GM21367 (cell line): Measurements from ENCODE around the gene ZNF438.

Experiments used
- ATAC-seq: cut with Tn5 transposase; IDR thresholded peaks from one replicate; pipeline ENCODE4 v1.9.1; 2021; ENCODE audit not compliant: unreplicated experiment

ZNF438 gene

DNA sequence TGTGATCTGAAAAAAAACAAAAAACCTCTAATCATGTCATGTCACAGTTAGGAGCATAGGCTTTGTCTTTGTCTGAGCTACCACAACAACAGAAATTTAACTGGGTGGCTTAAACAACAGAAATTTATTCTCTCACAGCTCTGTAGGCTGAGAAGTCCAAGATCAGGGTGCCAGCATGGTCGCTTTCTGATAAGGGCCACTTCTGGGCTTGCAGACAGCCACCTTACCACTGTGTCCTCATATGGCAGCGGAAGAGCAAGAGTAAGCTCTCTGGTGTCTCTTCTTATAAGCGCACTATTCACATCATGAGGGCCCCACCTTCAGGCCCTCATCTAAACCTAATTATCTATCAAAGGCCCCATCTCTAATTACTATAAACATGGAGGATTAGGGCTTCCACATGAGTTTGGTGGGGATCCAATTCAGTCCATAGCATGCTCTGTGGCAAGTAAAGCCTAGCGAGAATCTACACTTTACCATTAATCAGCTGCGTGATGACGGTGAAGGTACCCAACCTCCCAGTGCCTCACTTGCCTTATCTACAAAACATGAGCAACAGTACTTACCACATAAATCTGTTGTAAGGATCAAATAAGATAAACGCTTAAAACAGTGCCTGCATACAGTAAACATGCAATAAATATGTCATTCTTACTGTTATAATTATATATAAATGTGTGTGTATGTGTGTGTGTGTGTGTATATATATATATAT lies 17.3 kb downstream of the ZNF438 start:
- ATAC-seq: no peak

- no peak for ATAC-seq
These were observed 18.3 kb downstream of the ZNF438 start for GRCh38 chr10:31013331-31013730.

GRCh38 chr10:31011665-31012022 lies 20.0 kb downstream of the ZNF438 start:
- no peak for ATAC-seq

- no peak for ATAC-seq
These were observed 20.5 kb downstream of the ZNF438 start for GRCh38 chr10:31011017-31011664.

DNA sequence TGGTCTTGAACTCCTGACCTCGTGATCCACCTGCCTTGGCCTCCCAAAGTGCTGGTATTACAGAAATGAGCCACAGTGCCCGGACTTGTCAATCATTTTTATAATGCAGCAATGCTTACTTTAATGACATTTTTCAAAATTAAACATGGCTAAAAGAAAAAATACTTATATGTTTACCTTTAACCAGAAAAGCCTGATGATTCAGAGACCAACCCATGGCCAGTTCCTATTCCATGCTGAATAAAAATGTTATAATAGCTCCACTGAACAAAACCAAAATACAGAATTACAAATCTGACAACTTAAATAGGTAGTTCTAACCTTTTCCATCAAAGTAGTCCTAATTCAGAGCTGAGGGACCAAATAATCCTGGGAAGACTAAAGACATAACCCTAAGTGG lies 21.6 kb downstream of the ZNF438 start:
- ATAC-seq: no peak

- no peak for ATAC-seq
These were observed 25.8 kb downstream of the ZNF438 start for GRCh38 chr10:31005895-31006294.

DNA sequence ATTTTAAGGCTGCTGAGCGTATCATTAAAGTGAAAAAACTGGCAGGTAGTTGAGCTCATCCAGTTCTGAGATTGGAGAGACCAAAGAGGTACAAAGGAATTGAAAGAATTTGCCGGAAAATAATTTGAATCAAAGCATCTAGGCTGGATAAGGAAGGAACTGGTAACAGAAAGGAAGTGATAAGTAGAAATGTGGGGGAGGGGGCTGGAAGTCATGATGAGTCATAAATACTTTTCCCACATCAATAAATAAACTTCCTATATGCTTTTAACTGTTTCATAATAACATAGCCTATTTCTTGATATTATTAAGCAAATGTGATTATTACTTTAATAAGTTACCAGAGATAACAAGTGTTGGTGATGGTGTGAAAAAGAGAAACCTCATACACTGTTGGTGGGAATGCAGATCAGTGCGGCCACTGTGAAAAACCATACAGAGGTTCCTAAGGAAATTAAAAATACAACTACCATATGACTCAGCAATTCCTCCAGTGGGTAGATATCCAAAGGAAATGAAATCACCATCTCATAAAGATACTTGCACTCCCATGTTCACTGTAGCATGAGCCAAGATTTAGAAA lies 27.0 kb downstream of the ZNF438 start:
- ATAC-seq: no peak

- no peak for ATAC-seq
These were observed 29.9 kb downstream of the ZNF438 start for GRCh38 chr10:31001740-31002139.

DNA sequence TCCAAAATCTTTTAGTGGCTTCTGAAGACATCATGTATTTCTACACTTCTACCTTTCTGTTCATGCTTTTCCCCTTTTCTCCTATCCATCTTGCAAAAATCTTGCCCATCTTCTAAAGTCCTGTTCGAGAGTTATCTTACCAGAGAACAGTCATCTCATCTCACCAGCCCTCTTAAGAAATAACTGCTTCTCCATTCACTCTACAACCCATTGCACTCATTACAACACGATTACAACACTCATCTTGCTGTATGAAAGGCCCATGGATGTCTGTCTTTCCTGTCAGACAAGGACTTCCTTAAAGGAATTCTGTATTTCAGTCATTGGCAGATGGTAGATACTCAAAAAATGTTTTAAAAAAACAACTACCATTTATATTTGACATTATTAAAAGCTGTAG lies 30.8 kb downstream of the ZNF438 start:
- no peak for ATAC-seq

- no peak for ATAC-seq
These were observed 31.4 kb downstream of the ZNF438 start for GRCh38 chr10:31000071-31000782.

DNA sequence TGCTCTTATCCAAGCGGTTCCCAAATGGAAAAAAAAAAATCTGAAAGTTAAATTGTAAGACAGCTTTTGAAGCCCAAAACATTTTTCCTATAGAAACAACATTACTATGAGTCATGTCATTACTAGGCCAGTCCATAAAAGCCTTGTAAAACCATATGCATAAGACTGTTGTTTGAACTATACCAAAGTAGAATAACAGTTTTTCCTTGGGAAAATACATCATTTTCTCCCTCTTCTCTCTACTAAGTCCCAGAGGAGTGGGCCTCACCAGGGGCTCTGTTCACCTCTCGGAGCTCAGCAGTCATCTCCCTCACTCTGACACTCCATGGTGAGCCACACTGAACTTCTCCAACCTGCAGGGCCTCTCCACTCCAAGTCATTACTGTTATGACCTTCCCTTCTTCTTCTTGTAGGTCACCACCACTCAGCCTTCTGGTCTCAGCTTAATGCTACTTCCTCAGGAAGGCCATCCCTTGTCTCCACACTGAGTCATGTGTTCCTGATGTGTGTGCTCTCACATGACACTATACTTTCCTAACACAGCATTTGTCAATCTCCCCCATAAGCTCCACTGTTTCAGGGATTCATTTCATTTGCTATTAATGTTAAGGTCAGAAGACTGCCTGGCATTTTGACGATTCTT lies 32.5 kb downstream of the ZNF438 start:
- no peak for ATAC-seq

GRCh38 chr10:30997536-30998235 lies 34.0 kb downstream of the ZNF438 start:
- no peak for ATAC-seq

GRCh38 chr10:30996481-30997005 lies 35.1 kb downstream of the ZNF438 start:
- no peak for ATAC-seq

DNA sequence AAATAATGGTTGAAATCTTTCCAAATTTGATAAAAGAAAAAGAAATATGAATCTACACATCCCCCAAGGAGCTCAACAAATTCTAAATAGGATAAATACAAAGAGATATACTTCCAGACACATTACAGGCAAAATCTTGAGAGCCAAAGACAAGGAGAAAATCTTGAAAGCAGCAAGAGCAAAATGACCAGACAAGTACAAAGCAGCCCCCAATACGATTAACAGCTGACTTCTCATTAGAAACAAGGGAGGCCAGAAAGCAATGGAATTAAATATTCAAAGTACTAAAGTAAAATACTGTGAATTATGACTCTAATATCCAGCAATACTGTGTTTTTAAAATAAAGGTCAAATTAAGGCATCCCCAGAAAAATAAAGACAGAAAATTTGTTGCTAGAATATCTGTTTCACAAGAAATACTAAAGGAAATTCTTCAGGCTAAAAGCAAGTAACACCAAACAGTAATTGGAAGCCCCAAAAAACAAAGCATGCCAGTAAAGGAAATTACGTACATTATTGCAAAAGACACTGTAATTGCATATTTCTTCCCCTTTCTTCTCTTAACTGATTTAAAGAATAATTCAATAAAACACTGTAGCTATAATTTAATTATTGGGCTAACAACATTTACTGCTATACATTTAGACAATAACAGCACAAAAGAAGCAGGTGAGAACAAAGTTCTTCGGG lies 36.4 kb downstream of the ZNF438 start:
- no peak for ATAC-seq

GRCh38 chr10:30993155-30993554 lies 38.5 kb downstream of the ZNF438 start:
- ATAC-seq: no peak

DNA sequence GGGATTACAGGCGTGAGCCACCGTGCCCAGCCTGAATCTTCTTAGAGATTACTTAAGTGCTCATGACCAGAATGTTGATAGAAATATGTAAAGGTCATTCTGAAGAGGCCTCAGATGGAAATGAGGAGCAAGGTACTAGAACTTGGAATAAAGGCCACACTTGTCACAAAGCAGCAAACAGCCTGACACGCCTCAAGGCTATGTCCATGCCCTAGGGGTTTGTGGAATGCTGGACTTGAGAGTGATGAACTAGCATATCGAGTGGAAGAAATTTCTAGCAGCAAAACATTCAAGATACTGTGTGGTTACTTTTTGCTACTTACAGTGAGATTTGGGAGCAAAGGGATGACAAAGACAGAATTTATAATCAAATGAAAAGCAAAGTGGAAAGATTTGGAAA lies 39.0 kb downstream of the ZNF438 start:
- ATAC-seq: no peak

- ATAC-seq: no peak
These were observed 40.0 kb downstream of the ZNF438 start for GRCh38 chr10:30991647-30992011.

GRCh38 chr10:30990971-30991646 lies 40.6 kb downstream of the ZNF438 start:
- ATAC-seq: no peak

- no peak for ATAC-seq
These were observed 41.3 kb downstream of the ZNF438 start for GRCh38 chr10:30990351-30990750.
